ENCODE results near the gene CD180. TPM values are rescaled to one million over a fixed set of nuclear protein-coding genes. Genes with fewer than 3 reads are reported as not detected.

The CD180 gene
- total RNA-seq, 1 donor from 2014 or later = not detected

DNA sequence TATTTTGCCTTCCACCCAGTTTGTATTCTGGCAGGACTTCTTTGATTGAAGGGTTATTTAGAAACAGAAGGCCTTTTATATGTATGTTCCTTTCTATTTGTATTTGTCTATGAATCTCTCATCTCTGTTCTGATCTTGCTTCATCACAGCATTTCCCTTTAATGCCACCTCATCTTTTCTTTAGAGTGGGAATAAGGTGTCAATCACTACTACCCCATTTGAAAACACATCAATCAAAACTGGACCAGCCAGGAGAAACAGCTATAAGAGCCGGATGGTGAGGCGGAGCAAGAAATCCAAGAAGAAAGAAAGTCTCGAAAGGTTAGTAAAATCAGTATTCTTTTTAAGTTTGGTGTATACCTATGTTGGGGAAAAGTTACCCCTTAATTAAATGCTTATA, 36.3 kb downstream of the CD180 start:
- peak overlapping the region; percentile 49 for H3K27ac Mint-ChIP-seq
- no peaks in the 10 kb centered on the region for H3K9me3 Mint-ChIP-seq
- DNase-seq (ENCODE audit: low spot score in 2 of 2, unreplicated experiment in 2 of 2) = no peak

DNA sequence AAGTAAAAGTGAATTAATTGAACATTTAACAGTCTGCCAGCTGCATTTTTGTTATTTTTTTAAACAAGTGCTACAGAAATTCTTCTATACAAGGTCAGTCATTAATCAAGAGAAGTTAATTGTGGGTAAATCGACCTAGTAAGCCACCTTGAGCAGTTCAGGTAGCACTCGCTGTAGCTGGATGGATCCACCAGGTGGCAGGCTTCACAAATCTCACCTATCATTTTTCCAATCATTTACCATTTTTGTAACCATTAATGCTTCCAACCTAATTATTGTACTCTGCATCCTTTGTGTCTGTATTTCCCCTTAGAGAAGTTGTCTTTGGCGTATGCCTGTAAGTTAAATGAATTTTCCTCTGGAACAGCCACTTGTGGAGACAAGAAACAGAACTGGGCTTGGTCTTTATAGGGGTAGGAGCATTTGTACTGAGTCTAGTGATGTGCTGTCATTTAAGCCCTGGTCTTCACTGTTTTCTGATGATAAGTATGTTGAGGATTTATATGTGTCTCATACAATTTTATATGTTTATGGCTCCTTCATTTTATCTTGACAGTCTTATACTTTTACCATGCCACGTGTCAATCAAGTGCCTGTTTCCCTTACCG, 39.5 kb downstream of the CD180 start:
- peaks cover 10% of the 10 kb centered on the region for H3K36me3 Mint-ChIP-seq
- H3K27me3 Mint-ChIP-seq (ENCODE audit: low read depth) = no peaks in the 10 kb centered on the region
- no peak overlapping the region for H3K27ac Mint-ChIP-seq
- H3K4me3 Mint-ChIP-seq = no peak overlapping the region
- TF ChIP-seq, protein P1, sequence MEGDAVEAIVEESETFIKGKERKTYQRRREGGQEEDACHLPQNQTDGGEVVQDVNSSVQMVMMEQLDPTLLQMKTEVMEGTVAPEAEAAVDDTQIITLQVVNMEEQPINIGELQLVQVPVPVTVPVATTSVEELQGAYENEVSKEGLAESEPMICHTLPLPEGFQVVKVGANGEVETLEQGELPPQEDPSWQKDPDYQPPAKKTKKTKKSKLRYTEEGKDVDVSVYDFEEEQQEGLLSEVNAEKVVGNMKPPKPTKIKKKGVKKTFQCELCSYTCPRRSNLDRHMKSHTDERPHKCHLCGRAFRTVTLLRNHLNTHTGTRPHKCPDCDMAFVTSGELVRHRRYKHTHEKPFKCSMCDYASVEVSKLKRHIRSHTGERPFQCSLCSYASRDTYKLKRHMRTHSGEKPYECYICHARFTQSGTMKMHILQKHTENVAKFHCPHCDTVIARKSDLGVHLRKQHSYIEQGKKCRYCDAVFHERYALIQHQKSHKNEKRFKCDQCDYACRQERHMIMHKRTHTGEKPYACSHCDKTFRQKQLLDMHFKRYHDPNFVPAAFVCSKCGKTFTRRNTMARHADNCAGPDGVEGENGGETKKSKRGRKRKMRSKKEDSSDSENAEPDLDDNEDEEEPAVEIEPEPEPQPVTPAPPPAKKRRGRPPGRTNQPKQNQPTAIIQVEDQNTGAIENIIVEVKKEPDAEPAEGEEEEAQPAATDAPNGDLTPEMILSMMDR (IDR thresholded peaks at IDR 0.05; ENCODE audit: unreplicated experiment) = peak; percentile 80
- H3K9me3 Mint-ChIP-seq = no peaks in the 10 kb centered on the region
- DNase-seq (ENCODE audit: low spot score in 2 of 2, unreplicated experiment in 2 of 2) = no peak
- H3K4me1 Mint-ChIP-seq = peaks cover 9% of the 10 kb centered on the region

More for the DNA sequence above, 36.3 kb downstream of the CD180 start:
- Mint-ChIP-seq H3K4me1 (peaks cover 9% of the 10 kb centered on the region), H3K27me3 (ENCODE audit: low read depth) (no peaks in the 10 kb centered on the region), H3K36me3 (peaks cover 16% of the 10 kb centered on the region), H3K4me3 (no peak overlapping the region)
- TF ChIP-seq, protein P1 (IDR thresholded peaks at IDR 0.05; ENCODE audit: unreplicated experiment) = no peak

DNA sequence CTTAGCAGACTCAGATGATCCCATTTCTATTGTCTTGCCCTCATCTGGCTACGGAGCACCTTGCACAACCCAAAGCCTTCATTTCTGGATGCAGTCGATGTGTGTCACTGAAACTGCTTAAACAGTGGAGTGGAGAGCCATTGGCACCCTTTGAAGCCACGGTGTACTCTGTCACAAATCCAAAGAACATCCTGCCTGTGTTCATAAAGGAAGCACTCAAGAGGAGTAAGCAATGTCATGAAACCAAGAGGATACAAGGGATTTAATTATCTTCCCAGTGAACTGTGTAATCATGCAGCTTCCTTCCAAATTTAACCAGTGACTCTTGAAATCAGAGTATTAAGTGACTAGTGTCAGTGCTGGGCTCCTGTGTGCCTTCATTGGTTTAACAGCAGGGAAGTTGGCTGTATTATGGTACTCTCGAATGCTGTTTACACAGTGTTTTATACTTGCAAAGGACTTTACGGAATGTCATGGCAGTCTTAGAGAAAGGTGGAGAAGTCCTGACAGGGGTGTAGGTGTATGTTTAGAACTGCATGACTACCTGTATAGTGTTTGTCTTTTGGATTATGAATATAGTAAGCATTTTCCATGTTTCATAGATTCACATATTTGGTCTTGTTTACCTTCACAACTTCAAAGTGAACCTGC, 41.9 kb downstream of the CD180 start:
- no peaks in the 10 kb centered on the region for H3K27me3 Mint-ChIP-seq (ENCODE audit: low read depth)
- DNase-seq (ENCODE audit: low spot score in 2 of 2, unreplicated experiment in 2 of 2) = no peak
- no peak overlapping the region for H3K27ac Mint-ChIP-seq
- H3K4me1 Mint-ChIP-seq = peaks cover 4% of the 10 kb centered on the region
- TF ChIP-seq, protein P1 (IDR thresholded peaks at IDR 0.05; ENCODE audit: unreplicated experiment) = no peak
- H3K36me3 Mint-ChIP-seq = peaks cover 17% of the 10 kb centered on the region
- H3K9me3 Mint-ChIP-seq = no peaks in the 10 kb centered on the region
- H3K4me3 Mint-ChIP-seq = no peak overlapping the region

DNA sequence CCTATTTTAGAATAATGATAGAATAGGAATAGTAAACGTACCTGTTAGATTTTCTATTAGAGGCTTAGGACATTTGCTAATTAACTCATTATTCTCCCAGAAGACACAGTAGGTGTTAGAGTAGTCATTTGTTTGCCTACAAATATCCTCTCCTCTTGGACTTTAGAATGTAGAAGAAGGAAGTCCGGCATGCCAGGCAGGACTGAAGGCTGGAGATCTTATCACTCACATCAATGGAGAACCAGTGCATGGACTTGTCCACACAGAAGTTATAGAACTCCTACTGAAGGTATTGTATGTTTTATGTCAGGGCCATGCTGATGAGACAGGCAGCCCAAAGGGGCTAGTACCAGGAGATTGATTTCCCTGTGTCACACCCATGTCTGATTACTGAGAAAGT, 43.3 kb downstream of the CD180 start:
- DNase-seq (ENCODE audit: low spot score in 2 of 2, unreplicated experiment in 2 of 2) = no peak
- Mint-ChIP-seq H3K27me3 (ENCODE audit: low read depth) (no peaks in the 10 kb centered on the region), H3K4me3 (no peak overlapping the region), H3K4me1 (peaks cover 13% of the 10 kb centered on the region), H3K27ac (no peak overlapping the region), H3K9me3 (no peaks in the 10 kb centered on the region), H3K36me3 (peaks cover 17% of the 10 kb centered on the region)
- TF ChIP-seq, protein P1 (IDR thresholded peaks at IDR 0.05; ENCODE audit: unreplicated experiment) = no peak

DNA sequence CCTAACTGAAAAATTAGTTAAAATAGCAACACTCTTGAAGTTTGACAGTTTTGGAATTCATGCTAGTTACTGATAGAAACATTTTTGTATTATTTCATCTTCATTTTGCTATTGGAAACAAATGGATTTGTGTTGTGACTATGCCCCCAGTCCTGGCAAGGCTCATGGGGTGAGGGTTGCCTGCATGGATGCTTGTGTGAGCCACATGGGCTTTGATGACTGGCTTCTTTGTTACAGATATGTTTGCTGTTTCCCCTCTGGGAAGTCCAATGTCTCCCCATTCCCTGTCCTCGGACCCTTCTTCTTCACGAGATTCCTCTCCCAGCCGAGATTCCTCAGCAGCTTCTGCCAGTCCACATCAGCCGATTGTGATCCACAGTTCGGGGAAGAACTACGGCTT, 44.2 kb downstream of the CD180 start:
- Mint-ChIP-seq H3K27me3 (ENCODE audit: low read depth) (no peaks in the 10 kb centered on the region), H3K4me1 (peaks cover 13% of the 10 kb centered on the region), H3K27ac (no peak overlapping the region), H3K9me3 (no peaks in the 10 kb centered on the region), H3K36me3 (peaks cover 17% of the 10 kb centered on the region), H3K4me3 (no peak overlapping the region)
- DNase-seq (ENCODE audit: low spot score in 2 of 2, unreplicated experiment in 2 of 2) = no peak
- TF ChIP-seq, protein P1 (IDR thresholded peaks at IDR 0.05; ENCODE audit: unreplicated experiment) = no peak

Data from mesothelial cell of epicardium (in vitro differentiated cells).